Activated naive CD4-positive, alpha-beta T cell treated with anti-CD3 and anti-CD28 coated beads, Interleukin-2, amount 50 U/mL, for 16 hours (primary cell): ENCODE measurements around the gene CABP5.
"Not testable (repeated sequence)": the region's sequence is repeated elsewhere in the genome, so short reads cannot be mapped to it uniquely, and the experiment has no call there.

Experiments used
- DNase-seq: peaks from one replicate; pipeline ENCODE4 v3.0.0-alpha.2; 2020

Gene CABP5

DNA sequence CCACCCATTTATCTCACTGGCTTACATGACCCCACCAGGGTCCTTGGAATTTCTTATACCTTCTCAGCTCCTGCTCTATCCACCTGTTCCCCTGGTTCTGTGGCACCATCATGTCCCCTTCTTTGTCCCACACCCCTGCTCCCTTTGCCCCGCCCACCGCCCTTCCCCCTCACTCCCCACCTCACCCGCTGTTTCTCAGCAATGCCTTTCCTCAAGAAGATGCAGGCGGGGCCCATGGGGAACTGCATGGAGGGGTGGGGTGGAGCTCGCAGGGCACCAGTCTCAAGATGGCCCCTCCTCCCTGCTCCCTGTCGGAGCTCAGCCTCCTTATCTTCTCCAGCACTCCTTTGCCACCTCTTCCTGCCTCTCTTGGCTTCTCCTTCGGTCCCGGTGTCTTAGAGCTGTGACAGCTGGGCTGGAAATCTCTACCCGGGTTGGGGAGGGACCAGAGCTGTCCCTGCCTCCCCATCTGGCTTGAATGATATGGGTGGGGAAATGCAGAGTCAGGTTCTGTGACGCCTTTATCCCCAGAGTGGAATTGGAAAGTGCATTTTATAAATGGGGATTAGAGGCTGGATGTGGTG, at the start of gene CABP5:
Gene CABP5, minus strand, starts transcription at position 405 of the 584 bp plus-strand sequence. Its CDS starts 157 bp downstream, at position 248.
- no peak for DNase-seq

DNA sequence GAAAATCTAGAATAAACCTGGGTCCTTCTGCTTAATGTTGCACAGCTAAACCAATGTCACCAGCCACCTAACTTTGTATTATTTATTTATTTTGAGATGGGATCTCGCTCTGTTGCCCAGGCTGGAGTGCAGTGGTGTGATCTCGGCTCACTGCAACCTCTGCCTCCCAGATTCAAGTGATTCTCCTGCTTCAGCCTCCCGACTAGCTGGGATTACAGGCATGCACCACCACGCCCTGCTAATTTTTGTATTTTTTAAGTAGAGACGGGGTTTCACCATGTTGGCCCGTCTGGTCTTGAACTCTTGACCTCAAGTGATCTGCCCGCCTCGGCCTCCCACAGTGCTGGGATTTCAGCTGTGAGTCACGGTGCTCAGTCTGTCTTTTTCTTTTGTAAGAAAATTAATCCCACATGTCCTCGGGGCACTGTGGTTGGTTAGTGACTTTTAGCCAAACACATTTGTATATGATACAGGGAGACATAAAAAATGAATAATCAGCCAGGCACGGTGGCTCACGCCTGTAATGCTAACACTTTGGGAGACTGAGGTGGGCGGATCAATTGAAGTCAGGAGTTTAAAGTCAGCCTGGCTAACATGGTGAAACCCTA, 47.3 kb upstream of the CABP5 start:
- DNase-seq, result not testable (repeated sequence)

DNA sequence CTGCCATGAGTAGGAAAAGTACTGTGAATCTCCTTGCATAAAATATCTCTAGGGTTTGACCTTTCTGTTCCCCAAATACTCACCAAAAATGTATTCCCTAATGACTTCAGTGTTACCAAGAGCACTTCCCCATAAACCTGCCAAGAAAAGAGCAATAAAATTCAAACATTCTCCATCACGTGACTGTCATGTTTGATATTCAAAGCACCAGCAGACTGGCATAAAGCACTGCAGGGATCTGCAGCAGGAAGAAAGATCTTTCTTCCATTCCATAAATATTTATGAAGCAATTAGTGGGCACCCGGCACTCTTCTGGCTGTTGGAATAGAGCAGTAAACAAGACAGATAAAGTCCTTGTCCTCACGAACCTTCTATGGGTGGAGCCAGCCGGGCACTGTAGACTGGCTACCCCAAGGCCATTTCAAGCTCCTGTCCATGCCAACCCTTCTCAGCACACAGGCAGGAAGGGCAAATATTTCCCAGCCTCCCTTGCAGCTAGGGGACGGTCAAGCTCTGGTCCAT, 46.5 kb upstream of the CABP5 start:
- no peak for DNase-seq

DNA sequence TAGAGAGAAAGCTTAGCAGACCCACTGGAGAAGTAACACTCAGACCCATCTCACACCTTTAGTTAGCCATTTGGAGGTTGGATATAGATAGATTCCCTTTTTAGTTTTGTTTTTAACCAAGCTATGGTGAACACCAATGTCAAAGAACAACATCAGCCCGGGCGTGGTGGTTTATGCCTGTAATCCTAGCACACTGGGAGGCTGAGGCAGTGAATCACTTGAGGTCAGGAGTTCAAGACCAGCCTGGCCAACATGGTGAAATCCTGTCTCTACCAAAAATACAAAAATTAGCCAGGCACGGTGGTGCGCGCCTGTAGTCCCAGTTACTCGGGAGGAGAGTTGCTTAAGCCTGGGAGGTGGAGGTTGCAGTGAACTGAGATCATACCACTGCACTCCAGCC, 45.1 kb upstream of the CABP5 start:
- DNase-seq, result not testable (repeated sequence)

DNA sequence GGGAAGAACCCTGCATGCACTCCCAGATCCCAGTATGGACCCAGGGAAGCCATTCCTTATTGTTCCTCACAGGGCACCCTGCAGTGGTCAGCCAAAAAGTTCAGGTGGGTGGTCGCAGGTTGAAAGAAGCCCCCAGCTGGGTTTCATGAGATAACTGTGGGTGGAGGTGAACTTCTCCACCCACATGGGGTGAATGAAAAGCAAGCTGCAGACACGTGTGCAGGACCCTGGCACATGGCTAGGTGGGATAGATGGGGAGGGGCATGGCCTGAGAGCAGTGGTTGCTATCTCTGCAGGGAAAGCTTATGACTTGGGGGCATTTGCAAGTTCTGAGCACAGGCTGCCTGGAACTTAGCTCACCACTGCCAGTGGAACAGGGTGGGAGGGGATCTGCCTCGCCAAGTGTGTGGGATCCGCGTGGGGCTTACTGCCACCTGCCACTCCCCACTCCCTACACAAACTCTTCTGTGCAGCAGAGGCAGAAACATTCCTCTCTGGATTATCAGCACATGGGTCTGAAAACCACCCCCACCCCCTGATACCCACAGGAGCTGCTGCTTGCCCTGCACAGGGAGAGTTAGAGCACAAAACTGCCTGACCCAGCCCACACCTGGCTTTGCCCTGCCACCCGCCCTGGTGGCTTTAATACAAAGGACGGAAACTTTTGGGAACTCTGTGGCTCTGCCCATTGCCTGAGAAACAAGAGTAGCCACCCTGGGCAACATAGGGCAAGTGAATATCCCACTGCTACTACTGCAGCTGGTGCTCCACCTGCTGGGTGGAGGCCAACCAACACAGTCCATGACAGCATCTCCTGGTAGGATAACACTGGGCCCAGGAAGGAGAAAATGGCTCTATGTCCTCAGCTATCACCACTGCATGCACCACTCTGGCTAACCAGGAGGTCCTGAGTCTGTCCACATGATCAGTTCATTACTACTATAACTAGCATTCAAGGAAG, 42.3 kb upstream of the CABP5 start:
- no peak for DNase-seq

DNA sequence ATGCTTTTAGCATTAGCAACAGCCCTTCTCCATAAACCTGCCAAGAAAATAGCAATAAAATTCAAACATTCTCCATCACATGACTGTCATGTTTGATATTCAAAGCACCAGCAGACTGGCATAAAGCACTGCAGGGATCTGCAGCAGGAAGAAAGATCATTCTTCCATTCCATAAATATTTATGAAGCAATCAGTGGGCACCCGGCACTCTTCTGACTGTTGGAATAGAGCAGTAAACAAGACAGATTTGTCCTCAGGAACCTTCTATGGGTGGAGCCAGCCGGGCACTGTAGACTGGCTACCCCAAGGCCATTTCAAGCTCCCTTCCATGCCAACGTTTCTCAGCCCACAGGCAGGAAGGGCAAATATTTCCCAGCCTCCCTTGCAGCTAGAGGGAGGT, 41.2 kb upstream of the CABP5 start:
- no peak for DNase-seq

DNA sequence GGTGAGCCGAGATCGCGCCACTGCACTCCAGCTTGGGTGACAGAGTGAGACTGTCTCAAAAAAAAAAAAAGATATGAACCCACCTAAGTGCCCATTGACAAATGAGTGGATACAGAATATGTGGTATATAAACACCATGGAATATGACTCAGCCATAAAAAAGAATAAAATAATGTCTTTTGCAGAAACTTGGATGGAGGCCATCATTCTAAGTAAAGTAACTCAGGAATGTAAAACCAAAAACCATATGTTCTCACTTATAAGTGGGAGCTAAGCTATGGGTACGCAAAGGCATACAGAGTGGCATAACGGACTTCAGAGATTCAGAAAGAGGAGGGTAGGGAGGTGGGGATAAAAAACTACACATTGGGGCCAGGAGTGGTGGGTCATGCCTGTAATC, 37.2 kb upstream of the CABP5 start:
- DNase-seq, result no peak

DNA sequence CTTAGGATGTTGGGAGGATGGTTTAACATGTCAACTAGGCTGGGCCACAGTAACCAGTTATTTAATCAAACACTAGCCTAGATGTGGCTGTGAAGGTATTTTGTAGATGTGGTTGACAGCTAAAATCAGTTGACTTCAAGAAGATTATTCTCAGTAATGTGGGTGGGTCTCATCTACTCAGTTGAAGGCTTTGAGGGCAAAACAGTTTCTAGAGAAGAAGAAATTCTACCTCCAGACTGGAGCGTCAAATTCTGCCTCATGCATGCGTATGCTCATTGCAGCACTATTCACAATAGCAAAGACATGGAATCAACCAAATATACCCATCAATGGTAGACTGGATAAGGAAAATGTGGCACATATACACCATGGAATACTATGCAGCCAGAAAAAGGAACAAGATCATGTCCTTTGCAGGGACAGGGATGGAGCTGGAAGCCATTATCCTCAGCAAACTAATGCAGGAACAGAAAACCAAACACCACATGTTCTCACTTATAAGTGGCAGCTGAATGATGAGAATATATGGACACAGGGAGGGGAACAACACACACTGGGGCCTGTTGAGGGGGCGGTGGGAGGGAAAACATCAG, 26.4 kb upstream of the CABP5 start:
- DNase-seq, result not testable (repeated sequence)

DNA sequence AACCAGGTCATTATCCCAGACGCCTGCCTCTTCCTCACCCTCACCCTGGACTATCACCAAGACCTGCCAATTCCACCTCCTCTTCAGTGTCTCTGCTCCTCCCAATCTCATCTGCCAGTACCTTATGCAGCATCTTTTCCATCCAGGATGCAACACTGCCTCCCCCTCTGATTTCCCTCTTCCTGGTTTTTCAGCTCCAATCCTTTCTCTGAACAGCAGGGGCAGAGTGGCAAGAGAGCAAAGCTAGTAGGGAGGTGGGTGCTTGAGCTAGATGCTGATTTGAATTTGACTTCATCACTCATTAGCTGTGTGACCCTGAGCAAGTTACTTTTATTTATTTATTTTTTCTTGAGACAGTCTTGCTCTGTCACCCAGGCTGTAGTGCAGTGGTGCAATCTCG, 25.6 kb upstream of the CABP5 start:
- DNase-seq, result no peak

DNA sequence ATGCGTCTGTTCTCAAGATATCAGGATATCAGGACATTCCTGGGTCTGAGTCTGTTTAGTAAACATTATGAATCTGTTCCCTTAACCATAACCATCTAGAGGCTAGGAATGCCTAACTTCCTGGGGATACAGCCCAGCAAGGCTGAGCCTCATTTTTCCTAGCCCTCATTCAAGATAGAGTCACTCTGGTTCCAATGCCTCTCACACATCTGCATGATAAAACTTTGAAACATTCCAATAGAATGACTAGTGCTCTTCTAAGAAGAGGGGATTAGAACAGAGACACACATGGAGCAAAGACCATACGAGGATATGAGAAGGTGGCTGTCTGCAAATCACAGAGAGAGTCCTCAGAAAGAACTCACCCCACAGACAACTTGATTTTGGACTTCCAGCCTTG, 20.6 kb upstream of the CABP5 start:
- no peak for DNase-seq

DNA sequence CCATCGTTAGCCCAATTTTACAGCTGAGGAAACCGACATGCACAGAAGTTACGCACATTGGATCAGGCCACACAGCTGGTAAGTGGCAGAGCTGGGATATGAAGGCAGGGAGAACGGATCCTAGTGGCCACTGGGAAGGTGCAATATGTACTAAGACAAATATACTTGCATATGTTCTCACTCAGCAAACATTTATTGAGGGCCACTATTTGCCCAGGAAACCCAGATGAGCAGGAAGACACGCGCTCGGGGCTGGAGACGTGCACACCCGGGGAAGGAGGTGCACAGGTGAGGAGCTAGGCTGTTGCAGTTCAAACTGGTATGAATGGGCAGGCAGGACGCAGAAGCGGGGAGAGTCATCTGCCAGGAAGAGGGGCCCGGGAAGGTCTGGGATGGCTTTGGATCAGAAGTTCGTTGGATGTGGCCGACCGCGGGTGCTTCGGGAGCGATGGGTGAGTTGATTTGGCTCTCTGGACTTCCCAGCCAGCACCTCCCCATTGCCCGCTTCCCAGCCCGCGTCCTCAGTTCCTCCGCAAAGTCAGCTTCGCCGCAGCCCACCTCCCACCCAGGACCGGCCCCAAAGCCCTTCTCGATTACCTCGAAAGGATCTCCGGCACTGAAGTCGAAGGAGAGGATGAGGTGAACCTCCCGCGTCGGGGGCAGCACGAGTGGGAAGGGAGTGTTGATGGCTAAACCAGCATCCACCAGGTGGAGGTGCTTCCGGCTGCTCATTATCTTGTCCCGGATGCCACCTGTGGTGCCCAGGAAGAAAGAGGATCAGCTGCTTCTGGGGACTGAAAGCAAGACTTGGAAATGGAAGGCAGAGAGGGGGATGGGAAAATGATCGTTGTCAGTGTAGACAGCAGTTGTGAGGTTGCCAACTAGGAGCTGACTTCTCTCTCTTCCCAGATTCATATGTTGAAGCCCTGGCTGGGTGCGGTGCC, 17.8 kb upstream of the CABP5 start:
- no peak for DNase-seq

DNA sequence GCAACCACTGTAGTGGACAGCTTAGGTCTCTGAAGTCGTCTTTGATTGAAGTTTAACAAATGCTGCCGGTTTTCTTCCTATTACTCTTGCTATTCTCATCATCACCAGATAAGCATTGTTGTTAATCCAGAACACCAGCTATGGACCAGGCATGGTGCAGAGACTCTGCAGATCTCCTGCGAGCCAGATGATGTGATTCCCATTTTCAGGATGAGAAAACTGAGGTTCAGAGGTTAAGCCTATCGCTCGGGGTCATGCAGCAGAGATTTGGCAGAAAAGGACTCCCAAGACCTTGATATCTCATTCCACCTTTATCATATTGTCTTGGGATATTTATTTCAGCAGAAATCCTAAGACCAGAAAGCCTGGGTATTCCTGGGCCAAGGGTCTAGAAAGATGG, 16.5 kb upstream of the CABP5 start:
- no peak for DNase-seq

DNA sequence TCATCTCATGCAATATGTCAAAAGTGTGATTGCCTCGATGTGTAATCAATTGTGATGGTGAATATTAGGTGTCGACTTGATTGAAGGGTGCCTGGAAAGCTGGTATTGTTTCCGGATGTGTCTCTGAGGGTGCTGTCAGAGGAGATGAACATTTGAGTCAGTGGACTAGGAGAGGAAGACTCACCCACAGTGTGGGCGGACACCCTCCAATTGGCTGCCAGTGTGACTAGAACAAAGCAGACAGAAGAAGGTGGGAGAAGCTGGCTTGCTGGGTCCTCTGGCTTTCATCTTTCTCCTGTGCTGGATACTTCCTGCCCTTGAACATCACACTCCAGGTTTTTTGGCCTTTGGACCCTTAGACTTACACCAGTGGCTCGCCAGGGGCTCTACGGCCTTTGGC, 15.5 kb upstream of the CABP5 start:
- no peak for DNase-seq

DNA sequence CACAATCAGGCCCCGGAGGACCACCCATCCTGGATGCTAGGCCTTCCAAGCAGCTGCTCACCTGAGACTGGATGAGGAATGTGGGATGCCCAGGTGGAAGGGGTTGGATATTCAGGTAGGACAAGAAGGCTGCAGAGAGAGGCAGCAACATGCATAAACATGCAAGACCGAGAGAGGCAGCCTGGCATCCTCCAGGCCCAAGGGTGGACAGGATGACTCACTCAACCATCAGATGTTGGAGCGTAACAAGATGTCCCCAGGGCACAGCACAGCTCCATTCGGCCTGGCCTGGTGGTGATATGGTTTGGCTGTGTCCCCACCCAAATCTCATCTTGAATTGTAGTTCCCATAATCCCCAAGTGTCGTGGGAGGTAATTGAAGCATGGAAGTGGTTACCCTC, 10.0 kb upstream of the CABP5 start:
- DNase-seq, result no peak

DNA sequence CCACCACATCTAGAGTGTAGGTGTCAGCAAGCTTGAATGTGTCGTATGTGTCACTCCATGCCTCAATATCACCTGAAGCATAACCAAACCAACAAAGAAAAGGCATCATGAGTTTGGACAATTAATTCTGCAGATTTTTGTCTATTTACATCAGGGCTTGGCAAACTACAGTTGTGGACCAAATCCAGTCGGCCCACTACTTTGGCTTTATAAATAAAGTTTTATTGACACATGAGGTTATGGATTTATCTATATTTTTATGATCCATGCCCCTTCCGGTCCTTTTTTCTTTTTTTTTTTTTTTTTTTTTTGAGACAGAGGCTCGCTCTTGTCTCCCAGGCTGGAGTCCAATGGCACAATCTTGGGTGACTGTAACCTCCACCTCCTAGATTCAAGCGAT, 9.2 kb upstream of the CABP5 start:
- DNase-seq, result no peak

DNA sequence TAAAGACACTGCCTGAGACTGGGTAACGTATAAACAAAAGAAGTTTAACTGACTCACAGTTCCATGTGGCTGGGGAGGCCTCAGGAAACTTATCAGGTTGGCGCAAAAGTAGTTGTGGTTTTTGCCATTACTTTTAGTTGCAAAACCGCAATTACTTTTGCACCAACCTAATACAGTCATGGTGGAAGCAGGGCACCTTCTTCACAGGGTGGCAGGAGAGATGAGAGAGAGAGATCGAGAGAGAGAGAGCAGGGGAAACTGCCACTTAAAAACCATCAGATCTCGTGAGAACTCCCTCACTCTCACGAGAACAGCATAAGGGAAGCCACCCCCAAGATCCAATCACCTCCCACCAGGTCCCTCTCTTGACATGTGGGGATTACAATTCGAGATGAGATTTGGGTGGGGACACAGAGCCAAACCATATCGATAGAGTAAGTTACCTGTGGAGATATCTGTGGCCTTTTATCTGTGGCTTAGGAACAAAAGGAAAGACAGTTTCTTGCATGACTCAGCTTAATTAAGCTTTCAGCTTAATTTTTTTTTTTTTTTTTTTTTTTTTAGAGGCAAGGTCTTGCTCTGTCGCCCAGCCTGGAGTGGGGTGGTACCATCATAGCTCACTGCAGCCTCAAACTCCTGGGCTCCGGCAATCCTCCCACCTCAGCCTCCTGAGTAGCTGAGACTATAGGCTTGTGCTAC, 7.6 kb upstream of the CABP5 start:
- DNase-seq, result no peak

DNA sequence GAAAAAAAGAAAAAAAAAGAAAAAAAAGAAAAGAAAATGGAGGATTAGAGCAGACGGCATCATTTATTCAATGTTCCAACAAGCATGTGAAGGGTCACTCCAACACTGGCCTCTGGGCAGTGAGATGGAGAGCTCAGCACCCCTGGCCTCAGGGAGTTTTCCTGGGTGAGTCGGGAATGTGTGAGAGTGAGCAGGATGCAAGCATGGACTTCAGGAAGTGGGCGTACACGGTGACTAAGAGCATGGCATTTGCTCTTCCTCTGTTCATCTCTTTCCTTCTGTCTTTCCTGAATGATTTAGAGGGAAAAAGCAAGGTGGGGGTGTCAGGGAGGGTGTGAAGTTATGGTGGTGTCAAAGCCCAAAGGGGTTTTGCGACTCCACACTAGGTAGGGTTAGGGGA, 682 bp upstream of the CABP5 start:
- DNase-seq, result no peak

DNA sequence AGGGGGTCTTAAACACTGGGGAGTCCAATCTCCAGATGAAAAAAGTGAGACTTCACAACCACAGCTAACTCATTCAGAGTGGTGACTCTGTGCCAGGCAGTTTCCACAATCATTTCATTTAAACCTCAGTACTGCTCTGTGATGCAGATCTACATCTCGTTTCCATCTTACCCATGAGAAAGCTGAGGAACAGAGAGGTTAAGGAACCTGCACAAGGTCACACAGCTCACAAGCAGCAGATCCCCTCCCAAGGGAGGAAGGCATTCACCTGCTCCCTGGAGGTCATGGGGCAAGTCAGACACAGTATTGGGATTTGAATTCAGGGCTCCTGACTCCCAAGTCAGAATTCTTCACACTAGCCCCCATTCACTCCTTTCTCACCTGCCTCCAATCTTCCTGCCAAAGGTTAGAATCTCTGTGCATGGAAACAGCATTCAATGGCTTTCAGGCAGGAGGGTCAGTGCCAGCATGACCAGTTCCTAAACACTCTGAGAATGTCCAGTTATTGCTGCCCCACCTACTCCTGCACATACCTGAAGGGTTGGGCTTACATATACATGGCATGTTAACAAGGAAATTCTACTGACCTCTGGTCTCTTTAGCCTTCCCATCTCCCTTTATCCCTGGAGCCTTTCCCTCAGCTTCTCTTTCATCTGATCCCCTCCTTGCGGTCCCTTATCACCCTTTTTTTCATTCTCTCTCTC, 1.9 kb downstream of the CABP5 start:
- DNase-seq, result no peak

DNA sequence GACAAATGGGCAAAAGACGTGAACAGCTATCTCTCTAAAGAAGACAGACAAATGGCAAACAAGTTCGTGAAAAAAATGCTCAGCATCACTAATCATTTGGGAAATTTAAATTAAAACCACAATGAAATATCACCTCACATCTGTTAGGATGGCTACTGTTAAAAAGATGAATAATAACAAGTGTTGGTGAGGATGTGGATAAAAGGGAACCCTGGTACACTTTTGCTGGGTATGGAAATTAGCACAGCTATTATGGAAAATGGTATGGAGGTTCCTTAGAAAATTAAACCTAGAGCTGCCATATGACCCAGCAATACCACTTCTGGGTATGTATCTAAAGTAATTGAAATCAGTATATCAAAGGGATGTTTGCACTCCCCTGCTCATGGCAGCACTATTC, 7.1 kb downstream of the CABP5 start:
- DNase-seq, result no peak

DNA sequence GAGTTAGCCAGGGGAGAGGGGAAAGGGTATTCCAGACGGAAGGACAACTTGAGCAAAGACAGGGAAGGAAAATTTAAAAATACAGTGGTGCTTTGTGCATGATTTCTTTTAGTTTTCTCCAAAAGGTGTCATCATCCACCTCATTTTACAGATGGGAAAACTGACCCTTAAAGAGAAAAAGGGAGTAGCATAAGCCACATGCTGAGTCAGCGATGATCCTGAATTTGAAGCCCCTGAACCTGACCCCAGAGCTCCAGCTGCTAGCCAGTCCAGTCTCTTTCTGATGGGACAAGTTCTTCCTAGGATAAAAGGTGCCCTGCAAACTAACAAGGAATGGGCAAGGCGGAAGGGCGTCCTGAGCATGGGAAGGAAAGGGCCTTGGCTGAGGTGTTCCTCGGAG, 10.3 kb downstream of the CABP5 start:
- DNase-seq, result no peak

DNA sequence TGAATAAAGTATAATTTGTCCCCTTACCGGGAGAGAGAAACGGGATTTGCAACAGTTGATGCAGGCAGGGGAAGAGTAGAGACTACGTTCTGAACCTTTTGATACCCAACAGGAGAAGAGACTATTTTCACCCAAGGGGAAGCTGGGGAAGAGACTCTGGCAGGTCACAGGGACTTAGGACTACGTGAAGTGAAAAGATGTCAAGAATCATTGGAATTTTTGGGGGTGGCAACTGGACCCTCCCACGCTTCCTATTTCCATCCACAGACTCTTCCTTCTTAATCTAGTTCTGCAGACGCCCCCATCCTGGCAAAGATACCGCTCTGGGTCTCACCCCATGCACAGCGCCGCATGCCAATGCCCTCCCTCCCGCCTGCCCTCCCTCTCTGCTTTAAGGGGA, 13.8 kb downstream of the CABP5 start:
- DNase-seq, result no peak
